GM10248 (cell line): ENCODE results near the gene CD4.

ENCODE experiments used
- CTCF ChIA-PET: fragments of 300-600 bp; sonication (Branson Sonifier 250); formaldehyde crosslinking; extraction: SDS; loops from one replicate; lab custom pipeline; 2021; ENCODE audit warnings: antibody characterized with exemption; lab: Yijun Ruan, JAX
- POLR2A ChIA-PET: fragments of 350-650 bp; sonication (Branson Sonifier 250); formaldehyde crosslinking; extraction: SDS; loops from one replicate; lab custom pipeline; 2020; ENCODE audit warnings: antibody characterized with exemption; lab: Yijun Ruan, JAX
- DNase-seq: peaks from one replicate; pipeline ENCODE4 v3.0.0; 2012; ENCODE audit errors: extremely low spot score
- CTCF ChIP-seq: IDR thresholded peaks from 2 replicates; pipeline ENCODE4 v1.5.1; 2012; ENCODE audit warnings: mild to moderate bottlenecking, low read depth; ENCODE audit errors: extremely low read depth, missing control alignments, control extremely low read depth

The CD4 gene

GRCh38 chr12:6775185-6776174 is 13.8 kb upstream of the CD4 start:
- CTCF ChIA-PET = interaction anchor here (0.9 to 9.3 kb wide), 5 partner anchors 7 to 60 kb away, joined by 3 to 117 read pairs (median 4); partner anchors contain the start of genes LAG3, MLF2 and PTMS
- POLR2A ChIA-PET = interaction anchor here (0.6 to 1.8 kb wide), 2 partner anchors 12 to 92 kb away, joined by 3 to 5 read pairs; partner anchors contain the start of gene TPI1
- DNase-seq = no peak
- TF ChIP-seq CTCF = no peak

GRCh38 chr12:6777386-6777785 is 11.9 kb upstream of the CD4 start:
- POLR2A ChIA-PET = interaction anchor here (1.1 to 1.8 kb wide), 2 partner anchors 10 to 90 kb away, joined by 3 to 5 read pairs; partner anchors contain the start of gene TPI1
- CTCF ChIA-PET = interaction anchor here (1.0 to 9.3 kb wide), 9 partner anchors 9 to 173 kb away, joined by 3 to 117 read pairs (median 4); partner anchors contain the start of genes LAG3, MLF2 and PTMS
- TF ChIP-seq CTCF = no peak
- no peak for DNase-seq

- ChIA-PET POLR2A (no interaction called here), CTCF (interaction anchor here (0.7 to 9.3 kb wide), 20 partner anchors 10 to 174 kb away, joined by 3 to 117 read pairs (median 4); partner anchors contain the start of genes CD4, COPS7A, LAG3 and MLF2)
- no peak for TF ChIP-seq CTCF
- no peak for DNase-seq
These were observed 11.1 kb upstream of the CD4 start for GRCh38 chr12:6778217-6778573.

- ChIA-PET CTCF (interaction anchor here (0.7 to 9.3 kb wide), 21 partner anchors 10 to 175 kb away, joined by 3 to 117 read pairs (median 4); partner anchors contain the start of genes CD4, COPS7A, LAG3 and MLF2), POLR2A (no interaction called here)
- DNase-seq = peak; percentile 85
- peak; percentile 99 for TF ChIP-seq CTCF
These were observed 10.5 kb upstream of the CD4 start for GRCh38 chr12:6778574-6779550.

GRCh38 chr12:6779708-6780432 is 9.5 kb upstream of the CD4 start:
- POLR2A ChIA-PET = no interaction called here
- DNase-seq = no peak
- TF ChIP-seq CTCF = no peak
- CTCF ChIA-PET = interaction anchor here (0.9 to 9.3 kb wide), 12 partner anchors 9 to 93 kb away, joined by 3 to 117 read pairs (median 6); partner anchors contain the start of genes CD4, GNB3, GPR162 and LAG3
